GM10248 (cell line): ENCODE data around the gene UQCC2.

ENCODE experiments used
- CTCF ChIA-PET: fragments of 300-600 bp; sonication (Branson Sonifier 250); formaldehyde crosslinking; extraction: SDS; loops from one replicate; lab custom pipeline; 2021; ENCODE audit warnings: antibody characterized with exemption; lab: Yijun Ruan, JAX
- POLR2A ChIA-PET: fragments of 350-650 bp; sonication (Branson Sonifier 250); formaldehyde crosslinking; extraction: SDS; loops from one replicate; lab custom pipeline; 2020; ENCODE audit warnings: antibody characterized with exemption; lab: Yijun Ruan, JAX
- DNase-seq: peaks from one replicate; pipeline ENCODE4 v3.0.0; 2012; ENCODE audit errors: extremely low spot score
- CTCF ChIP-seq: IDR thresholded peaks from 2 replicates; pipeline ENCODE4 v1.5.1; 2012; ENCODE audit warnings: mild to moderate bottlenecking, low read depth; ENCODE audit errors: extremely low read depth, missing control alignments, control extremely low read depth

Gene UQCC2

GRCh38 chr6:33733709-33734007, 22.2 kb upstream of the UQCC2 start:
- CTCF ChIA-PET: interaction anchor here (3.5 kb wide), 1 partner anchor 11 kb away, joined by 15 read pairs; no protein-coding TSS in a partner anchor

GRCh38 chr6:33732817-33733708, 21.6 kb upstream of the UQCC2 start:
- no peak for TF ChIP-seq CTCF
- no peak for DNase-seq
- POLR2A ChIA-PET: no interaction called here
- CTCF ChIA-PET: interaction anchor here (3.5 kb wide), 1 partner anchor 12 kb away, joined by 15 read pairs; no protein-coding TSS in a partner anchor

More at GRCh38 chr6:33733709-33734007, 22.2 kb upstream of the UQCC2 start:
- POLR2A ChIA-PET: no interaction called here
- DNase-seq: no peak
- no peak for TF ChIP-seq CTCF

GRCh38 chr6:33732385-33732784, 20.9 kb upstream of the UQCC2 start:
- ChIA-PET POLR2A (no interaction called here), CTCF (interaction anchor here (1.7 to 3.5 kb wide), 2 partner anchors 12 to 295 kb away, joined by 3 to 15 read pairs; no protein-coding TSS in a partner anchor)
- no peak for DNase-seq
- TF ChIP-seq CTCF: no peak

- TF ChIP-seq CTCF: no peak
- CTCF ChIA-PET: interaction anchor here (1.7 to 3.5 kb wide), 2 partner anchors 13 to 295 kb away, joined by 3 to 15 read pairs; no protein-coding TSS in a partner anchor
- POLR2A ChIA-PET: interaction anchor here (0.6 kb wide), 1 partner anchor 42 kb away, joined by 3 read pairs; no protein-coding TSS in a partner anchor
- no peak for DNase-seq
These were observed 20.3 kb upstream of the UQCC2 start for GRCh38 chr6:33731751-33732282.

GRCh38 chr6:33731035-33731434, 19.5 kb upstream of the UQCC2 start:
- CTCF ChIA-PET: interaction anchor here (1.7 to 3.5 kb wide), 2 partner anchors 14 to 296 kb away, joined by 3 to 15 read pairs; no protein-coding TSS in a partner anchor
- TF ChIP-seq CTCF: no peak
- POLR2A ChIA-PET: no interaction called here
- DNase-seq: no peak

GRCh38 chr6:33730611-33731010, 19.1 kb upstream of the UQCC2 start:
- TF ChIP-seq CTCF: no peak
- no peak for DNase-seq
- ChIA-PET CTCF (interaction anchor here (3.5 kb wide), 1 partner anchor 14 kb away, joined by 15 read pairs; no protein-coding TSS in a partner anchor), POLR2A (no interaction called here)
